Vagina (tissue), 2 donors: ENCODE data around the gene ASPSCR1. TPM values are rescaled to one million over a fixed set of nuclear protein-coding genes. Genes with fewer than 3 reads are reported as not detected.

Source experiments
- DNase-seq, 2 donors: peaks; one replicate each; pipeline ENCODE4 v3.0.0-alpha.2; 2017; ENCODE audit errors: extremely low spot score in 2 of 2
- H3K27ac ChIP-seq: fragments of 200-600 bp; sonication (generic); one replicate; pipeline ENCODE4 v1.5.1; 2019
- H3K27me3 ChIP-seq: fragments of 200-600 bp; sonication (generic); one replicate; pipeline ENCODE4 v1.5.1; 2019
- H3K36me3 ChIP-seq, 2 donors: fragments of 200-600 bp; sonication (generic); one replicate each; pipeline ENCODE4 v1.5.1; 2017 to 2019
- H3K4me1 ChIP-seq: fragments of 200-600 bp; sonication (generic); one replicate; pipeline ENCODE4 v1.5.1; 2019
- H3K4me3 ChIP-seq, 2 donors: fragments of 200-600 bp; sonication (generic); 1 replicate in 1 of 2; 2 replicates in 1 of 2; pipeline ENCODE4 v1.5.1; 2016 to 2019
- H3K9me3 ChIP-seq: fragments of 200-600 bp; sonication (generic); one replicate; pipeline ENCODE4 v1.5.1; 2019
- CTCF ChIP-seq, 3 experiments: fragments of 450-650 bp in 2 of 3; fragments of 200-600 bp in 1 of 3; sonication (generic) in 1 of 3; IDR thresholded peaks; one replicate each; pipeline ENCODE4 v1.5.1; 2017 to 2019; ENCODE audit warnings: antibody characterized with exemption in 3 of 3, mild to moderate bottlenecking in 2 of 3, moderate library complexity in 2 of 3
- POLR2A ChIP-seq, 2 donors: fragments of 450-650 bp; IDR thresholded peaks; one replicate each; pipeline ENCODE4 v1.6.1; 2017; ENCODE audit warnings: antibody characterized with exemption in 2 of 2, mild to moderate bottlenecking in 2 of 2, moderate library complexity in 2 of 2
- POLR2AphosphoS5 ChIP-seq, 2 donors: sonication (generic); formaldehyde crosslinking; IDR thresholded peaks; one replicate each; pipeline ENCODE4 v1.9.0; 2017; ENCODE audit warnings: antibody characterized with exemption in 2 of 2, mild to moderate bottlenecking in 2 of 2, low read depth in 1 of 2; ENCODE audit not compliant: insufficient read depth in 1 of 2
- intact Hi-C: fragments of 100-400 bp; cut with DNase I; formaldehyde crosslinking; loops from one replicate; pipeline ENCODE4 v1.15.1; 2023
- total RNA-seq: library from RNA; depleted of rRNA; stranded (reverse); fragments of >200 nt; gene quantifications from one replicate; pipeline ENCODE4 v1.2.3, GENCODE V29; 2016

The ASPSCR1 gene
- total RNA-seq, 1 donor from 2014 or later, result 31.2 TPM

DNA sequence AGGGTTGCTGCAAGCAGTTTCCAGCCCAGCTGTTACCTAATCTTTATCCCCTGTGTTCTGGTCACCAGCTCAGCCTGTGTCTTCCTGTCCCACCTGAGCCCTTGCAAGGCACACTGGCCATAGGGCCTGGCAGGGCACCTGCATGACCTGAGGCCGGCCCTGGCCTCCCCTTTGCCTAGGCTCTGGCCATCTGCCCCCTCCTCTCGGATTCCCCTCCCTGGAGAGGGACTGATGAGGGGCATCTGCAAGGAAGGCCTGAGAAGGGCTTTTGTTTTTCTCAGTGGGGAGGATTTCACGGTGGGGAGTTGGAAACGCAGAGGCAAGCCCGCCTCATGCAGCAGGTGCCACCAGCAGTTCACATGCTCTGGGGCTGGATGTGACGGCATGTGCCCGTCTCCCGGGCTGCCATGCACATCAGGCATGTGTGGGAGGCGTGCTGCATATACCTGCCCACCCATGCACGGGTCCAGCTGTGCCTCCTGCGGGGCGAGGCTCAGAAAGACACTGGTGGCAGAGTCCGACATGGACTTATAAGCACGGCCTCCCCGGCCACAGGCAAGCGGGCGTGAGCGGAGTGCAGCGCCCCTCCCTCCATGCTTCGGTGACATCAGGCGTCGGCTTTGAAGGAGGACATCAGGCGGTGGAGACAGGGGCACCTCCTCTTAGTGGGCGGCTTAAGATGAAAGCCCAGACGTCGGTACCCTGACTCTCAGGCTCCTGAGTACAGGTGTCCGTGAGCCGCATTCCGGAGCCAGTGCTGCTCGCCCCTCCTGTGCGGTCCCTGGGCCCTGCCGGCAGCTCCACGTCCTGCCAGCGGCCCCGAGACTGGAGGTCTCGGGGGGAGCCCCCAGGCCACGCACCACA is 16.5 kb downstream of the ASPSCR1 start:
- no peak overlapping the region for H3K27ac ChIP-seq
- H3K4me3 ChIP-seq, result no peak overlapping the region
- no peaks in the 10 kb centered on the region for H3K9me3 ChIP-seq
- no peaks in the 10 kb centered on the region for H3K27me3 ChIP-seq
- intact Hi-C loops, result loop anchor here (1.0 kb wide), 1 partner anchor 23 kb away; no protein-coding TSS in a partner anchor
- H3K36me3 ChIP-seq, result no peaks in the 10 kb centered on the region
- DNase-seq, result no peak
- H3K4me1 ChIP-seq, result peaks cover 30% of the 10 kb centered on the region
- TF ChIP-seq POLR2A (IDR thresholded peaks at IDR 0.05) (no peak), POLR2AphosphoS5 (IDR thresholded peaks at IDR 0.05; ENCODE audit: insufficient read depth in 1 of 2, low read depth in 1 of 2) (no peak), CTCF (IDR thresholded peaks at IDR 0.05) (no peak)

GRCh38 chr17:81994593-81995462 is 17.4 kb downstream of the ASPSCR1 start:
- intact Hi-C loops, result loop anchor here (1.0 kb wide), 1 partner anchor 24 kb away; no protein-coding TSS in a partner anchor
- no peaks in the 10 kb centered on the region for H3K27me3 ChIP-seq
- H3K36me3 ChIP-seq, result no peaks in the 10 kb centered on the region
- H3K27ac ChIP-seq, result no peak overlapping the region
- peaks cover 30% of the 10 kb centered on the region for H3K4me1 ChIP-seq
- TF ChIP-seq CTCF (IDR thresholded peaks at IDR 0.05) (no peak), POLR2A (IDR thresholded peaks at IDR 0.05) (no peak), POLR2AphosphoS5 (IDR thresholded peaks at IDR 0.05; ENCODE audit: insufficient read depth in 1 of 2, low read depth in 1 of 2) (no peak)
- H3K4me3 ChIP-seq, result no peak overlapping the region
- H3K9me3 ChIP-seq, result no peaks in the 10 kb centered on the region
- no peak for DNase-seq

- Histone ChIP-seq H3K36me3 (no peaks in the 10 kb centered on the region), H3K9me3 (no peaks in the 10 kb centered on the region), H3K4me1 (peaks cover 30% of the 10 kb centered on the region), H3K27me3 (no peaks in the 10 kb centered on the region), H3K4me3 (no peak overlapping the region), H3K27ac (no peak overlapping the region)
- TF ChIP-seq POLR2A (IDR thresholded peaks at IDR 0.05) (no peak), CTCF (IDR thresholded peaks at IDR 0.05) (no peak), POLR2AphosphoS5 (IDR thresholded peaks at IDR 0.05; ENCODE audit: insufficient read depth in 1 of 2, low read depth in 1 of 2) (no peak)
- intact Hi-C loops, result no loop called here
- no peak for DNase-seq
These were observed 18.2 kb downstream of the ASPSCR1 start for GRCh38 chr17:81995463-81996231.

- DNase-seq, result no peak
- no peak overlapping the region for H3K27ac ChIP-seq
- intact Hi-C loops, result no loop called here
- no peak for TF ChIP-seq CTCF (IDR thresholded peaks at IDR 0.05)
- TF ChIP-seq POLR2A (IDR thresholded peaks at IDR 0.05), result no peak
- no peak for TF ChIP-seq POLR2AphosphoS5 (IDR thresholded peaks at IDR 0.05; ENCODE audit: insufficient read depth in 1 of 2, low read depth in 1 of 2)
- peaks cover 23% of the 10 kb centered on the region for H3K4me1 ChIP-seq
- H3K9me3 ChIP-seq, result no peaks in the 10 kb centered on the region
- H3K36me3 ChIP-seq, result no peaks in the 10 kb centered on the region
- H3K27me3 ChIP-seq, result no peaks in the 10 kb centered on the region
- no peak overlapping the region for H3K4me3 ChIP-seq
These were observed 18.9 kb downstream of the ASPSCR1 start for GRCh38 chr17:81996232-81996756.
